BJ (cell line): ENCODE results near the gene EXPH5. TPM values are rescaled to one million over a fixed set of nuclear protein-coding genes. Genes with fewer than 3 reads are reported as not detected.

Experiments used
- CTCF ChIA-PET: fragments of 350-600 bp; formaldehyde crosslinking; extraction: SDS; loops from one replicate; lab custom pipeline; 2021; ENCODE audit warnings: antibody characterized with exemption, inconsistent platforms; lab: Yijun Ruan, JAX
- POLR2A ChIA-PET: fragments of 300-600 bp; sonication (Branson Sonifier 250); formaldehyde crosslinking; extraction: SDS; loops from one replicate; lab custom pipeline; 2021; ENCODE audit warnings: antibody characterized with exemption; lab: Charles Lee
- DNase-seq: peaks from one replicate; pipeline ENCODE4 v3.0.0-alpha.2; 2011; ENCODE audit warnings: low read depth
- H3K27me3 ChIP-seq: 2 replicates; pipeline ENCODE4 v1.6.0; 2011; ENCODE audit warnings: low read length; ENCODE audit not compliant: control insufficient read depth, insufficient read depth
- H3K36me3 ChIP-seq: 2 replicates; pipeline ENCODE4 v1.5.1; 2011; ENCODE audit warnings: low read length; ENCODE audit not compliant: control insufficient read depth, insufficient read depth
- H3K4me3 ChIP-seq: 2 replicates; pipeline ENCODE4 v1.5.1; 2011; ENCODE audit warnings: low read depth, mild to moderate bottlenecking, control low read depth, low read length
- CTCF ChIP-seq: IDR thresholded peaks from 2 replicates; pipeline ENCODE4 v1.5.1; 2011; ENCODE audit warnings: low read depth, mild to moderate bottlenecking, control low read depth, inconsistent platforms, low read length, moderate library complexity; ENCODE audit not compliant: insufficient read depth
- polyA plus RNA-seq: library from polyadenylated mRNA; depleted of rRNA; stranded (reverse); fragments of >200 nt; gene quantifications from 2 replicates; pipeline ENCODE4 v1.2.3, GENCODE V29; 2011

EXPH5 gene
- polyA plus RNA-seq, 1 experiment = 0.38 TPM

GRCh38 chr11:108495326-108495725 lies 98.2 kb downstream of the EXPH5 start:
- Histone ChIP-seq H3K27me3 (no peaks in the 10 kb centered on the region), H3K36me3 (peaks cover under 1% of the 10 kb centered on the region; the same call in 1 of the 2 replicates), H3K4me3 (no peak overlapping the region)
- no peak for DNase-seq
- ChIA-PET CTCF (no interaction called here), POLR2A (no interaction called here)
- no peak for TF ChIP-seq CTCF

DNA sequence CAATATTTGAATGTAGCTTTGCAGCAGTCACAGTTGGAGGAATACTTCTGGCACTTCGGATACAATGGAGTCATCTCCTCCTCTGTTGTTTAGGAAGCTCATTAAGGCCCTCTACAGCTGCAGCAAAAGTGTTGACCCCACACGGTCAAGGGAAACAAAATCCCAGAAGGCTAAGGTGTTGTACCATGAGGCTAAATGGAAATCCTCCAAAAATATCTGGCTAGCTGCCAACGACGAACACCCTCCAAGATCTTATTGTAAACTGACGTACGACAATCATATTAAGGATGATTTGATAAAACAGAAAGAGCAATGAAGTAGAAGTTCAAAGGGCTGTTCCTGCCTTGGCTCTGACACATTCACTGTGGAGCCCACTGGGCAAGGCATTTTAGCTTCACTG lies 99.4 kb downstream of the EXPH5 start:
- Histone ChIP-seq H3K36me3 (peaks cover 2% of the 10 kb centered on the region; the same call in 1 of the 2 replicates), H3K27me3 (no peaks in the 10 kb centered on the region), H3K4me3 (no peak overlapping the region)
- DNase-seq = no peak
- TF ChIP-seq CTCF = no peak
- ChIA-PET CTCF (no interaction called here), POLR2A (interaction anchor here (0.6 kb wide), 1 partner anchor 65 kb away, joined by 5 read pairs; no protein-coding TSS in a partner anchor)

DNA sequence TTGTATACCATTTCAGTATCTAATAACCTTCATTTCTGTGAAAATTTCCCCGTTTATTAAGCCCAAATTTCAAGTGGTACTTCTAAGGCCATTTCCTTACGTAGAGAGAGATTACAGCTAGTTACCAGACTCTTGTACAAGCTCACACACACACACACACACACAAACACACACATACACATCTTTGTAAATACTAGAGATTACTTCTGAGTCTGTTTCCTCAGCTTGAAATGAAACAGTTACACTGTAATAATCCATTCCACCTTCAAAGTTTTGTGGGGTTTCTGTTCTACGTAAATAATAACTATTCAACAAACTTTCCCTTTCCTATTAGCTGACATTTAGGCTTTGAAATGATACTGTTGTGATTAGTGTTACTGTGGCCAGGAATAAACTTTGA lies 101.6 kb downstream of the EXPH5 start:
- Histone ChIP-seq H3K27me3 (no peaks in the 10 kb centered on the region), H3K4me3 (no peak overlapping the region), H3K36me3 (peaks cover 2% of the 10 kb centered on the region; the same call in 1 of the 2 replicates)
- ChIA-PET CTCF (interaction anchor here (0.5 to 2.1 kb wide), 2 partner anchors 11 to 147 kb away, joined by 3 to 5 read pairs; no protein-coding TSS in a partner anchor), POLR2A (no interaction called here)
- DNase-seq = no peak
- no peak for TF ChIP-seq CTCF

DNA sequence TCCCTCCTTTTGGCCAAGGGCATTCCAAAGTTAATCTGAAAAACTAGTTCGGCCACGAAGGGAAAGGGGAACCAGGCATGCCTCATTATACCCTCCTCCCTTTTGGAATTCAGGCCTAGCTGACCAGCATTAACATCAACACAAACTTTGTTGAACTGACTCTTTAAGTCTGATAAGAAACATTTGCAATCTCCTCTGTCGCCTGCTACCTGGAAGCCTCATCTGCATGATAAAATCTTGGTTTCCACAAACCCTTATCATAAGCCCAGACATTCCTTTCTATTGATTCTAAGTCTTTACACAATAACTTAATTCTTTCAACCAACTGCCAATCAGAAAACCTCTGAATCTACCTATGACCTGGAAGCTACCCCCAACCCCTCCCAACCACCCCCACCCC lies 106.7 kb downstream of the EXPH5 start:
- DNase-seq = no peak
- no peak for TF ChIP-seq CTCF
- ChIA-PET CTCF (no interaction called here), POLR2A (no interaction called here)
- Histone ChIP-seq H3K27me3 (no peaks in the 10 kb centered on the region), H3K36me3 (peaks cover 3% of the 10 kb centered on the region), H3K4me3 (no peak overlapping the region)

GRCh38 chr11:108486331-108486730 lies 107.2 kb downstream of the EXPH5 start:
- DNase-seq = no peak
- ChIA-PET POLR2A (no interaction called here), CTCF (no interaction called here)
- H3K27me3 ChIP-seq = no peaks in the 10 kb centered on the region
- no peak for TF ChIP-seq CTCF
- H3K36me3 ChIP-seq = peaks cover 3% of the 10 kb centered on the region
- H3K4me3 ChIP-seq = no peak overlapping the region
